ENCODE measurements around the gene VWA3B.
"Not testable (repeated sequence)": the region's sequence is repeated elsewhere in the genome, so short reads cannot be mapped to it uniquely, and the experiment has no call there.

The VWA3B gene

GRCh38 chr2:98299211-98299905 lies 212.4 kb downstream of the VWA3B start:
- no peak for DNase-seq (ENCODE audit: low read depth)

- DNase-seq (ENCODE audit: low read depth) = no peak
Measured at GRCh38 chr2:98300141-98300874, 213.3 kb downstream of the VWA3B start.

GRCh38 chr2:98301469-98301868 lies 214.5 kb downstream of the VWA3B start:
- no peak for DNase-seq (ENCODE audit: low read depth)

DNA sequence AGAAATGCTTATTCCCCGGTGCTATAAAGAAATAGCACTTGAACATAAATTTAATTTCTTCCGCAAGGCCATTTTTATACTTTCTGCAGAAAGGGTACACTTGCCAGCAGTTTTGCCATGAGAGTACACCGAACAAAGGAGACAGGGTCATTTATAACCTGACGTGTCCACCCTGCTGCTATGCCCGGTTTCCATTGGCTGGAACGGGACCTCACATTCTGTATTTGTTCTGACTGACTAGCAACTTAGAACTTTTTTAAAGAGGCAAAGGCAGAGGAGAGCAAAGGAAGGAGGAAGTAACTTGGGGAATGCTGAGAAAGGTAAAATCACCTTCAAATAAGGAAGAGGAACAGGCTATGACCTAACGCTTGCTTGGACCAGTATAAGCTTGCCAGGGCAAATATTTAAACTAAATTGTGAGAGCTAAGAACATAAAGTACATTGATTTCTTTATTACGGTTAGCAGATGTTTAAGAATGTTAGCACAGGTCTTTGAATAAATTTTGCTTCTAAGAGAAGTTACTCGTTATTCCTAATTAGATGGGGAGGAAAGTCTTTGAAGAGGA lies 220.2 kb downstream of the VWA3B start:
- not testable (repeated sequence) for DNase-seq (ENCODE audit: low read depth)

DNA sequence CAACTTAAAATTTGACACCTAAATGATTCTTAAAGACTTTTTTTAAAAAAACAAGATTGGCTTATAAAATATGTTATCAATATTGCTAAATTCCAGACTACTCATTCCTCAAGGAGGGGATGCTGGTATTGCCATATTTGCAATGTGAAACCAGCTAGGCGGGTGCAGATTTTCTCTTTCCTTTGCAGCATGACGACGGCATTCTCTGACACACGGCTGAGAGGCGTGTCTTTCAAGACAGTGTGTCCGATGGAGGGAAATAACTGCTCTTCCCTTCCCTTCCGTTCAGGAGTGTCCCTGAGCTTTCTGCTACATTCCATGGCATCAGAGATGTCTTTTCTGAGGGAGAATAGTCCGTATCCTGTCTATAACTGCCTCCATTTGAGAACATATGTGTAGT lies 221.1 kb downstream of the VWA3B start:
- DNase-seq (ENCODE audit: low read depth) = no peak

GRCh38 chr2:98308532-98308931 lies 221.6 kb downstream of the VWA3B start:
- DNase-seq (ENCODE audit: low read depth) = no peak

GRCh38 chr2:98309580-98309979 lies 222.6 kb downstream of the VWA3B start:
- no peak for DNase-seq (ENCODE audit: low read depth)

DNA sequence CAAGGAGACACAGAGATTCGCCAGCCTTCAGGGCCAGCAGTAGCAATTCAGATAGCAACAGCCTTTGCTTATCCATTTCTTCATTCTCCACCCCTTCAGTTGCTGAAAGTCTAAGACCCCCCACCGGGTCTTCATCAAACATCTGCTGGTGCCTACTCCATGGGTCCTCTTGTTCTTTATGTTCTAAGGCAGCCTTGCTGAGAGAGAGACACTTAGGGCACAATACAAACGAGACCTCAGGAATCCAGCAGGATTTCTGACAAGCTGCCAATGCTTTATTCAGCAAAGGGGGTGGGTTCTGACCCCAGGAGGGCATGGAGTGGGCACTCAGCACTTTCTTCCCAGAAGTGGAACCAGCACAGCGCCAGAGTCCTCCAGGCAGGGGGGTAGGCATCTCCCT lies 223.0 kb downstream of the VWA3B start:
- no peak for DNase-seq (ENCODE audit: low read depth)

GRCh38 chr2:98311090-98311489 lies 224.1 kb downstream of the VWA3B start:
- no peak for DNase-seq (ENCODE audit: low read depth)

- no peak for DNase-seq (ENCODE audit: low read depth)
Measured at GRCh38 chr2:98311771-98312545, 225.0 kb downstream of the VWA3B start.

- DNase-seq (ENCODE audit: low read depth) = no peak
Measured at GRCh38 chr2:98313492-98314250, 226.7 kb downstream of the VWA3B start.

GRCh38 chr2:98314251-98314650 lies 227.3 kb downstream of the VWA3B start:
- no peak for DNase-seq (ENCODE audit: low read depth)

- DNase-seq (ENCODE audit: low read depth) = no peak
Measured at GRCh38 chr2:98315957-98316356, 229.0 kb downstream of the VWA3B start.

DNA sequence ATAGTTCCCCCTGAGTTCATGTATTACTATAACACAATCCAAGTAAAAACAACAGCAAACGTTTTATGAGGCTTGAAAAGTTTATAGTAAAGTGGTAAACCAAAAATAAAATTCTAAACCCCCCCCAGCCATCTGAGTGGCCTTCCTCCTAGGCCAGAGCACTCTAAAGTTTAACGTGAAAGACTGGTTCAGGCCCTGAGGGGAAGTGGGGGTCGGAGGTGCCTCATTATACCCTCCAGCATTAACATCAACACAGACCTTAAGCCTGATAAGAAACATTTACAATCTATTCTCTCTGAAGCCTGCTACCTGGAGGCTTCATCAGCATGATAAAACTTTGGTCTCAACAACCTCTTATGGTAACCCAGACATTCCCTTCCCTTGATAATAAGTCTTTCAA lies 230.2 kb downstream of the VWA3B start:
- no peak for DNase-seq (ENCODE audit: low read depth)

GRCh38 chr2:98320171-98320570 lies 233.2 kb downstream of the VWA3B start:
- not testable (repeated sequence) for DNase-seq (ENCODE audit: low read depth)

- no peak for DNase-seq (ENCODE audit: low read depth)
Measured at GRCh38 chr2:98324181-98324580, 237.2 kb downstream of the VWA3B start.

DNA sequence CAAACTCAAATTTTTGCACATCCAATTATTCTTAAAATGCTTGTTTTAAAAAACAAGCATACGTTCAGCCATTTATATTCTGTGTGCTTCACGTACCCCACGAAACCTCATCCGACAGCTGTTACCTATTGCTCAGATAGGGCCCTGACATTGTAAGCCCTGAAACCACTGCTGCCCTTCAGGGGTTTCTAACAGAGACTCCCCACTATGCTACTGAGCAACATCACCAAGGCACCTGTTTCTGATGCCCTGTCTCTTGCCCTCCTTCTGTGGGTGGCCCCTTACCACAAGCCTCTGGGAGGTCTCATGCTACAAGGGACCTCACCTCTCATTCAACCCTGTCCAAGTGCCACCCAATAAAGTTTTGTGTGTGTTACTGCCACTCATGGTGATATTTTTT lies 240.8 kb downstream of the VWA3B start:
- DNase-seq (ENCODE audit: low read depth) = no peak

- no peak for DNase-seq (ENCODE audit: low read depth)
Measured at GRCh38 chr2:98329549-98329948, 242.6 kb downstream of the VWA3B start.

DNA sequence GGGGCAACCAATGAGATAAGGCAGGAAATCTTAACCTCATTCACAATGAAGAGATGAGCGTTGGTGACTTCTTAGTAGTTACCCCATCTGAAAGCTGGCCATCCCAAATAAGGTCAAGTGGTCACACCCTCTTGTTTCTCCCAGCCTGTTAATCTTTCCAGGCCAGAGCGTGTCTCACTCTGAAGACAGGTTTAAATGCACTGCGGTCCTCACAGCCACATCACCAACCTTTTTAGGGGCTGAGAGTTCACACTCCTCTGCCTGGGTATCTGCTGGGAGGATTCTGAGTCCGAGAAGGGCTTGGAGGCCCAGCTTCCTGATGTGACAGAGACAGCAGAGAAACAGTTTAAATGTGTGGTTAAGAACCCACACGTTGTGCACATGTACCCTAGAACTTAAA lies 246.0 kb downstream of the VWA3B start:
- no peak for DNase-seq (ENCODE audit: low read depth)

GRCh38 chr2:98333922-98334321 lies 247.0 kb downstream of the VWA3B start:
- no peak for DNase-seq (ENCODE audit: low read depth)

GRCh38 chr2:98334439-98335078 lies 247.6 kb downstream of the VWA3B start:
- DNase-seq (ENCODE audit: low read depth) = peak; percentile 87

Data from GM04504 (cell line).